ENCODE data around the gene ZNF275.

Gene ZNF275

GRCh38 chrX:153320555-153321184, 13.3 kb upstream of the ZNF275 start:
- no peak for TF ChIP-seq CTCF (IDR thresholded peaks at IDR 0.05; ENCODE audit: control extremely low read depth, extremely low read depth, low read depth, missing control alignments)
- POLR2A ChIA-PET: no interaction called here
- CTCF ChIA-PET: no interaction called here

DNA sequence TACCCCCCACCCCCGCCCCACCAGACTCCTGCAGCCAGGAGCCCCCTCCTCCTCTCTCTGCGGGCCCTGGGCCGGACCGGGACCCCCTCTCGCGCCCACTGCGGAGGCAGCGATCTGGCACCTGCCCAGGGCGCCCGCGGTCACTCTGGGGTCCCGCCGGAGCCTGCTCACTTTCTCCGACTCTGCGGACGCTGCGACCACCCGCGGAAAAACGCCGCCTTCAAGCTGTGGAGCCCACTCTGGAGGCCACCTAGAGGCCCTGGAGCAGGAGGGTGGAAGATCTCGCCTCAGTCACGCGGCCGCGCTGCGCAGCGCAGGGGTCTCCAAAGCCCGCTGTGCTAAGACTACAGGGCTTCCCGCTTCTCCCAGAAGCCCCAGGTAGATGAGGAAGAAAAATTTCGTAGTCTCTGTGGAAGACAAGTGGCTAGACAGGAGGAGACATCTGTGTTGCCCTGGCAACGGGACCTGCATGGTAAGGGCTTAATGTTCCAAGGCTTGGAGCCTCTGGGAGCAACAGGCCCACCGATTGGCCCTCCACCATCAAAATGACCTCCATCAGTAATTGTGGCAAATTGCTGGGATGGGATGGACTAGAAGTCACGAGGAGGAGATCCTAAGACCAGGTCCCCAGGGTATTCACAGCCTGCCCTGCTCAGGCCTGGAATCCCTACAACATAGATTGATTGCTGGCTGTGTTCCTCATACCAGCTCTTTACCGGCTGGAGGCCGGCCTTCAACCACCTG, 12.4 kb upstream of the ZNF275 start, which contains the start of gene PNMA6F:
Gene PNMA6F (minus strand): TSS at position 387 of the 744 bp plus-strand sequence. CDS start 1,093 bp downstream, outside the sequence.
- TF ChIP-seq CTCF (IDR thresholded peaks at IDR 0.05; ENCODE audit: control extremely low read depth, extremely low read depth, low read depth, missing control alignments): no peak
- POLR2A ChIA-PET: no interaction called here
- DNase-seq (ENCODE audit: extremely low spot score): no peak
- CTCF ChIA-PET: no interaction called here

More at GRCh38 chrX:153320555-153321184, 13.3 kb upstream of the ZNF275 start:
- DNase-seq (ENCODE audit: extremely low spot score): no peak

- DNase-seq (ENCODE audit: extremely low spot score): no peak
- POLR2A ChIA-PET: no interaction called here
- CTCF ChIA-PET: no interaction called here
- TF ChIP-seq CTCF (IDR thresholded peaks at IDR 0.05; ENCODE audit: control extremely low read depth, extremely low read depth, low read depth, missing control alignments): no peak
These were observed 6.4 kb upstream of the ZNF275 start for GRCh38 chrX:153327561-153327960.

- DNase-seq (ENCODE audit: extremely low spot score): no peak
- ChIA-PET POLR2A (no interaction called here), CTCF (no interaction called here)
- TF ChIP-seq CTCF (IDR thresholded peaks at IDR 0.05; ENCODE audit: control extremely low read depth, extremely low read depth, low read depth, missing control alignments): no peak
These were observed 687 bp upstream of the ZNF275 start for GRCh38 chrX:153333266-153333665.

GRCh38 chrX:153334654-153335295, 822 bp downstream of the ZNF275 start:
- TF ChIP-seq CTCF (IDR thresholded peaks at IDR 0.05; ENCODE audit: control extremely low read depth, extremely low read depth, low read depth, missing control alignments): no peak
- no peak for DNase-seq (ENCODE audit: extremely low spot score)
- POLR2A ChIA-PET: interaction anchor here (1.1 kb wide), 1 partner anchor 302 kb away, joined by 3 read pairs; no protein-coding TSS in a partner anchor
- CTCF ChIA-PET: no interaction called here

GRCh38 chrX:153336121-153336894, 2.4 kb downstream of the ZNF275 start:
- ChIA-PET POLR2A (no interaction called here), CTCF (no interaction called here)
- peak; percentile 53 for DNase-seq (ENCODE audit: extremely low spot score)
- TF ChIP-seq CTCF (IDR thresholded peaks at IDR 0.05; ENCODE audit: control extremely low read depth, extremely low read depth, low read depth, missing control alignments): no peak
